Mesodermal cell (in vitro differentiated cells): ENCODE measurements around the gene ZNF668.

ENCODE experiments used
- H3K27ac ChIP-seq: 2 replicates; pipeline ENCODE4 v1.7.0; 2013; ENCODE audit warnings: mild to moderate bottlenecking, low read depth, low read length, moderate library complexity; ENCODE audit not compliant: severe bottlenecking
- H3K36me3 ChIP-seq: 2 replicates; pipeline ENCODE4 v1.7.1; 2013; ENCODE audit warnings: mild to moderate bottlenecking, low read length, moderate library complexity; ENCODE audit not compliant: control insufficient read depth, insufficient read depth
- H3K4me1 ChIP-seq: one replicate; pipeline ENCODE4 v1.7.1; 2013; ENCODE audit warnings: mild to moderate bottlenecking, low read length; ENCODE audit not compliant: insufficient read depth, control insufficient read depth, poor library complexity, severe bottlenecking
- H3K4me3 ChIP-seq: 2 replicates; pipeline ENCODE4 v1.7.0; 2013; ENCODE audit warnings: low read length, control low read depth, mild to moderate bottlenecking; ENCODE audit not compliant: insufficient read depth, poor library complexity, severe bottlenecking; ENCODE audit errors: extremely low read depth
- H3K9me3 ChIP-seq: 2 replicates; pipeline ENCODE4 v1.7.1; 2013; ENCODE audit warnings: mild to moderate bottlenecking, low read length, moderate library complexity; ENCODE audit not compliant: control insufficient read depth
- WGBS, 2 experiments: methylation state at CpG; one replicate each; pipeline ENCODE4 v1.1.5; 2013; ENCODE audit warnings: missing lambda C conversion rate in 2 of 2; ENCODE audit not compliant: insufficient coverage in 2 of 2; 5-methylcytosine and 5-hydroxymethylcytosine counted together

ZNF668 gene

GRCh38 chr16:31071861-31072260, 2.2 kb downstream of the ZNF668 start:
- no peaks in the 10 kb centered on the region for H3K9me3 ChIP-seq
- WGBS, 2 experiments = 76 to 79% methylated on average over 3 to 4 of the region's 4 CpGs
- H3K4me1 ChIP-seq = no peaks in the 10 kb centered on the region
- H3K36me3 ChIP-seq = peaks cover 17% of the 10 kb centered on the region
- peak overlapping the region; percentile 93 for H3K27ac ChIP-seq
- H3K4me3 ChIP-seq = peak overlapping the region; percentile 59

GRCh38 chr16:31067342-31067741, 6.7 kb downstream of the ZNF668 start:
- H3K36me3 ChIP-seq = peaks cover 18% of the 10 kb centered on the region
- no peak overlapping the region for H3K27ac ChIP-seq
- H3K4me1 ChIP-seq = peaks cover 13% of the 10 kb centered on the region
- WGBS, 2 experiments = 89% methylated on average over 1 of the region's 3 CpGs; no CpG with 5 or more reads in 1 of the 2 experiments
- H3K4me3 ChIP-seq = no peak overlapping the region
- no peaks in the 10 kb centered on the region for H3K9me3 ChIP-seq

- H3K36me3 ChIP-seq = peaks cover 35% of the 10 kb centered on the region
- 95% methylated on average over 3 of the region's 4 CpGs for WGBS, 2 experiments
- H3K4me1 ChIP-seq = peaks cover 13% of the 10 kb centered on the region
- no peaks in the 10 kb centered on the region for H3K9me3 ChIP-seq
- H3K4me3 ChIP-seq = no peak overlapping the region
- peak overlapping the region; percentile 91 for H3K27ac ChIP-seq
Observed at GRCh38 chr16:31064882-31065461, 9.1 kb downstream of the ZNF668 start.

DNA sequence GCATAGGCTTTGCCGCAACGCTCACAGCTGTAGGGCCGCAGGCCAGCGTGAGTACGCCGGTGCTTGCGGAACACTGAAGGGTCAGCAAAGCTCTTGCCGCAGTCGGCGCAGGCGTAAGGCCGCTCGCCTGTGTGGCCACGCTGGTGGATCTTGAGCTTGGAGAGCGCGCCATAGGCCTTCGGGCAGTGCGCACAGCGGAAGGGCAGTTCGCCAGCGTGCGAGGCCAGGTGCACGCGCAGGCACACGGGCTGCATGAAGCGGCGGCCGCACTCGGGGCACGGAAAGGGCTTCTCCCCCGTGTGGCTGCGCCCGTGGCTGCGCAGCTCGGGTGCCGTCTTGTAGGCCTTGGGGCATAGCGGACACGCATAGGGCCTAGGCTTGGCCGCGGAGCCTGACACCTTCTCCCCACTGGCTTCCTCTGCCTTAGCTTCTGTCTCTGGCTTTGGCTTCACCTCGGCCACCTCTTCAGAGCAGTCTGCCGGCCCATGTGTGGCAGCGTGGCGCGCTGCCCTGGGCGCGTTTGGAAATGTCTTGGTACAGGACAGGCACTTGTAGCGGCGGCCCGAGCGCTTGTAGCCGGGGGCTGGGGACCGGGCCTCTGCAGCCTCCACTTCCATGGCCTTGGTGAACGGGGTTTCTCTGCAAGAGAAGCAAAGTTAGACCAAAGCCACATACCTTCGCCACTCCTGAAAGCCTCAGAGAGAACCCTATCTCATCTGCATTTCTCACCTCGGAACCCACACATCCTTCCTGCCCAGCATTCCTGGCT, 10.0 kb downstream of the ZNF668 start:
- H3K9me3 ChIP-seq = no peaks in the 10 kb centered on the region
- 98% methylated on average over 51 to 56 of the region's 56 CpGs for WGBS, 2 experiments
- peaks cover 13% of the 10 kb centered on the region for H3K4me1 ChIP-seq
- H3K4me3 ChIP-seq = no peak overlapping the region
- H3K27ac ChIP-seq = peak overlapping the region; percentile 91
- H3K36me3 ChIP-seq = peaks cover 41% of the 10 kb centered on the region

DNA sequence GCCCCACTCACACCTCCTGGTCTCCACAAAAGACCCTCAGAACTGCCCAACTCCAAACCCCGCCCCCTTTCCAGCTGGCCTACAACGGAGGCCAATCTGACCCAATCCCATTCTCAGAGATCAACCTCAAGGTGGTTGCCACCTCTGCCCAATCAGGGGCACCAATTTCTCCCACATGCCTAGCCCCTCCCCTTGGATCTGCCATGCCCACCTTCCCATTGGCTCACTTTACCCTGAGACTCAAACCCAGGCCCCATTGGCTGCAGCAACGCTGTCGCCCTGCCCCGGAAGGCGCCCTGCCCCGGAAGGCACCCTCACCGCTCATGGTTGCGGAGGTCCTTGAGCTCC, 10.6 kb downstream of the ZNF668 start:
- Histone ChIP-seq H3K4me3 (no peak overlapping the region), H3K27ac (no peak overlapping the region), H3K36me3 (peaks cover 45% of the 10 kb centered on the region), H3K4me1 (peaks cover 13% of the 10 kb centered on the region), H3K9me3 (no peaks in the 10 kb centered on the region)
- 93% methylated on average over 8 to 9 of the region's 9 CpGs for WGBS, 2 experiments

DNA sequence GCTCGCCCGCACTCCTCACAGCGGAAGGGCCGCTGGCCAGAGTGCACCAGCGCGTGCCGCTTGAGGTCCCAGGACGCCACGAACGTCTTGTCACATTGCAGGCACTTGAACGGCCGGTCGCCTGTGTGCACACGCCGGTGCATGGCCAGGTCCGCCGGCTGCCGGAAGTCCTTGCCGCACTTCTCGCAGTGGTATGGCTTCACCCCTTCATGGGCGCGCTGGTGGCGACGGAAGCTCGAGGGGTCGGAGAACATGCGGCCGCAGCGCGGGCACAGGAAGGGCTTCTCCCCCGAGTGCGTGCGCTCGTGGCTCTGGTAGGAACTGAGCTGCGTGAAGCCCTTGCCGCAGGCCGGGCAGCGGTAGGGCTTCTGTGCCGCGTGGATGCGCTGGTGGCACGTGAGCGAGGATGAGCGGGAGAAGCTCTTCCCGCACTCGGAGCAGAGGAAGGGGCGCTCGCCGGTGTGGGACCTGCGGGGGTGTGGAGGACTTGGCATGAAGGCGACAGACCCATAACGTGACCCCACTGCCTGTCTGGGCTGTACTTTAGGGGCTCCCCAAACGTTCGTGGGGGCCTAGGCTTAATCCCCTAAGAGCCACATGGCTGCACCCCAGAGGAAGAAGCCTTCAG, 12.1 kb downstream of the ZNF668 start:
- 95 to 97% methylated on average over 54 of the region's 54 CpGs for WGBS, 2 experiments
- H3K4me1 ChIP-seq = peaks cover 13% of the 10 kb centered on the region
- peaks cover 43% of the 10 kb centered on the region for H3K36me3 ChIP-seq
- no peak overlapping the region for H3K4me3 ChIP-seq
- H3K27ac ChIP-seq = no peak overlapping the region
- no peaks in the 10 kb centered on the region for H3K9me3 ChIP-seq

DNA sequence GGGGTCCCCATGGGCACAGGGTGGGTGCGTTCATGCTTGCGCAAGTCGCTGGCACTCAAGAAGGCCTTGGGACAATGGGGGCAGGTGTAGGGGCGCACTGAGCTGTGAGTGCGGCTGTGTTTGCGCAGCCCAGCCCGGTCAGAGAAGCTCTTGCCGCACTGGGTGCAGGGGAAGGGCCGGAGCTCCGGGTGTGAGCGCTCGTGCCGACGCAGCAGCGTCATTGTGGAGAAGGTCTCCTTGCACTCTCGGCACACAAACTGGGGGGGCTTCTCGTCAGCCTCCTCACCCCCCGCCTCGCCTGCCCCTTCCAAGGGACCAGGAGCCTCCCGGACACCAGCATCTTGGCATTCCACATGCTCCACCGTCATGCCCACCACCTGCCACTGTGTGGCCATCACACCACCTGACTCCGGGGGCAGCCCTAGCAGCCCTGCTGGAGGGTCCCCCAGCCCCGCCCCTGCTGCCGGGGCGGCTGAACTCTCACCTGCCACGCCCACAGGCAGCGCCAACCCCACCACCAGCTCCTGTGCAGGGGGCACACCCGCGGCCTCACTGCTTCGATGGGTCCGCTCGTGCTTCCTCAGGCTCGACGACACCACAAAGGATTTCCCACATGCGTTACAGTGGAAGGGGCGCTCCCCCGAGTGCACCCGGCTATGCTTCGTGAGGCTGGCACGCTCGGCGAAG, 12.8 kb downstream of the ZNF668 start:
- Histone ChIP-seq H3K27ac (no peak overlapping the region), H3K4me3 (no peak overlapping the region), H3K36me3 (peaks cover 43% of the 10 kb centered on the region), H3K9me3 (no peaks in the 10 kb centered on the region), H3K4me1 (peaks cover 13% of the 10 kb centered on the region)
- 95 to 97% methylated on average over 41 of the region's 42 CpGs for WGBS, 2 experiments

- 67 to 91% methylated on average over 1 to 4 of the region's 4 CpGs for WGBS, 2 experiments
- no peak overlapping the region for H3K4me3 ChIP-seq
- H3K27ac ChIP-seq = no peak overlapping the region
- H3K36me3 ChIP-seq = peaks cover 20% of the 10 kb centered on the region
- H3K4me1 ChIP-seq = peaks cover 6% of the 10 kb centered on the region
- no peaks in the 10 kb centered on the region for H3K9me3 ChIP-seq
Observed at GRCh38 chr16:31055613-31056012, 18.4 kb downstream of the ZNF668 start.

GRCh38 chr16:31052114-31052513, 21.9 kb downstream of the ZNF668 start:
- no peak overlapping the region for H3K4me3 ChIP-seq
- no peaks in the 10 kb centered on the region for H3K9me3 ChIP-seq
- no peaks in the 10 kb centered on the region for H3K36me3 ChIP-seq
- WGBS, 2 experiments = 78% methylated on average over 1 of the region's 2 CpGs; no CpG with 5 or more reads in 1 of the 2 experiments
- H3K27ac ChIP-seq = no peak overlapping the region
- peaks cover 6% of the 10 kb centered on the region for H3K4me1 ChIP-seq

DNA sequence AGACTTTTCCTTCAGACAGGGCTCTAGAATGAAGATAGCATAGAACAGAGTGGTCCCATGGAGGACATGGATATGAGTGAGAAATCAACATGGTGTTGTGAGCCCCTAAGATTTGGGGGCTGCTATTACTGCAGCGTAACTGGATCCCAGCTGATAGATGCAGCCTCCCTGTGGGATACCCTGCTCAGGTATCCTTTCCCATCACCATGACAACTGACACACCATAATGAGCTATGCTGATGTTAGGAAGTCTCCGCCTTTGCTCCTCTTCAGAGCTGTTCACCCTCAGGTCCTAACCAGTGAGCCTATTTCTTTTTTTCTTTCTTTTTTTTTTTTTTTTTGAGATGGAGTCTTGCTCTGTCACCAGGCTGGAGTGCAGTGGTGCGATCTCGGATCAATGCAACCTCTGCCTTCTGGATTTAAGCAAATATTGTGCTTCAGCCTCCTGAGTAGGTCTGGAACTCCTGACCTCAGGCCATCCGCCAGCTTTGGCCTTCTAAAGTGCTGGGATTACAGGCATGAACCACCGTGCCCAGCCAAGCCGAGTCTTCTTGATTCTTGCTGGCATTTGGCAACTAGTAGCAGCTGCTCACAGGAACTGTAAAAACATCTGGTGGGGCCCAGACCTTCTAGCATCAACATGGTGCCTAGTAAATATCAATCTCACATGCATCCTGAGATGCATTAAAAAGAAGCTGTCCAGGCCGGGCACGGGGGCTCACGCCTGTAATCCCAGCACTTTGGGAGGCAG, 23.6 kb downstream of the ZNF668 start:
- Histone ChIP-seq H3K36me3 (no peaks in the 10 kb centered on the region), H3K4me3 (no peak overlapping the region), H3K27ac (no peak overlapping the region), H3K4me1 (peaks cover 6% of the 10 kb centered on the region), H3K9me3 (no peaks in the 10 kb centered on the region)
- 84 to 95% methylated on average over 8 to 9 of the region's 10 CpGs for WGBS, 2 experiments
